ENCODE measurements around the gene P4HB. TPM values are rescaled to one million over a fixed set of nuclear protein-coding genes. Genes with fewer than 3 reads are reported as not detected.

Gene P4HB
- total and polyA plus RNA-seq, 2 of the 4 experiments (the other 2 are of a cell fraction): 599 to 932 TPM

DNA sequence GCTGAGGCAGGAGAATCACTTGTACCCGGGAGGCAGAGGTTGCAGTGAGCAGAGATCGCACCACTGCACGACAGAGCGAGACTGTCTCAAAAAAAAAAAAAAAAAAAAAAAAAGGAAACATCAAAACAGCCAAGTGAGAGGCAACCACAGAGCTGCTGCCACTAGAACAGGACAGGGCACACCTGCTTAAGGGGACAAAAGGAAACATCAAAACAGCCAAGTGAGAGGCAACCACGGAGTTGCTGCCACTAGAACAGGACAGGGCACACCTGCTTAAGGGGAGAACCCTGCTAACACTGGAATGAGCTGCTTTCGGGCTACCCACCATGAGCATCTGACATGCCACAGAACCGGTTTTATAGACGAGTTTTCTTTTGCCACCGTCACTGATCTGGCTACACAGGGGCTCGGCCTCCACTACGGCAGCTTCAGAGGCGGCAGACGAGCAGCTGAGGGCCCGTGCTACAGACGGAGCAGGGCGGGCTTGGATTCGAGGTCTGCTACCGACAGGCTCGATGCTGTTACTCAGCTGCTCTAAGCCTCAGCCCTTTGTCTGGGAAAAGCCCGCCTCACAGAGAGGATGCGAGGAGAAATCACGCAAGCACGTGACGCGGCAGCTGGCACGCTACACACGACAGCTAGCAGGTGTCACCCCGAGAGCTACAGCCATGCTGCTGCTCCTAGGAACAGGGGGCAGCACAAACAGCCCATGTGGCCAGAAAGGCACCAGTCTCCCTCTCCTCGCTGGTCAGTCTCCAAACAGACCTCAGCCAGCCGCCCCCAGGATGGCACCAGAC is 2.0 kb downstream of the P4HB start:
- peaks cover 20% of the 10 kb centered on the region for H3K9me1 ChIP-seq (ENCODE audit: insufficient read depth, low read length)
- peaks cover 46% of the 10 kb centered on the region for H3K36me3 ChIP-seq (ENCODE audit: control insufficient read depth, insufficient read depth, low read length)
- intact Hi-C loops (cut with micrococcal nuclease) (no loop called here), in situ Hi-C loops (cut with MboI; ENCODE audit: low sequenced_read_pairs) (no loop called here), dilution Hi-C loops (cut with HindIII; ENCODE audit: low sequenced_read_pairs, unreplicated experiment) (no loop called here)
- H3K23ac ChIP-seq (ENCODE audit: low read depth, low read length): peak overlapping the region; percentile 94
- H3K4me1 ChIP-seq (ENCODE audit: control insufficient read depth, insufficient read depth, low read length): peaks cover 18% of the 10 kb centered on the region
- ChIA-PET CTCF (no interaction called here), POLR2A (ENCODE audit: unreplicated experiment) (interaction anchor here (0.5 kb wide), 1 partner anchor 34 kb away, joined by 3 read pairs; no protein-coding TSS in a partner anchor)
- H2BK20ac ChIP-seq (ENCODE audit: low read depth, low read length): no peak overlapping the region
- H3K4ac ChIP-seq (ENCODE audit: low read depth, low read length): no peak overlapping the region
- H2BK120ac ChIP-seq (ENCODE audit: low read depth, low read length): no peak overlapping the region
- H3K4me3 ChIP-seq (ENCODE audit: insufficient read depth, low read depth, low read length): peak overlapping the region; percentile 82; the same call in 1 of the 2 replicates
- peaks cover 53% of the 10 kb centered on the region for H4K20me1 ChIP-seq (ENCODE audit: insufficient read depth, low read length)
- H4K91ac ChIP-seq (ENCODE audit: insufficient read depth, low read depth, low read length): no peak overlapping the region
- H4K8ac ChIP-seq (ENCODE audit: low read depth in 2 of 2, low read length in 2 of 2): no peak overlapping the region
- no peak overlapping the region for H3K27ac ChIP-seq (ENCODE audit: insufficient read depth, low read length)
- H3K14ac ChIP-seq (replicated peaks; ENCODE audit: low read depth, low read length): no peak overlapping the region
- H3K9ac ChIP-seq (ENCODE audit: low read depth, low read length): no peak overlapping the region; the same call in 1 of the 2 replicates
- no peak overlapping the region for H2BK15ac ChIP-seq (ENCODE audit: low read depth, low read length)
- H3K56ac ChIP-seq (ENCODE audit: extremely low read depth, insufficient read depth, low read length): no peak overlapping the region
- H4K5ac ChIP-seq (ENCODE audit: low read depth, low read length): no peak overlapping the region
- H3K79me1 ChIP-seq (ENCODE audit: low read depth in 1 of 2, low read length in 2 of 2): peaks cover 17 to 68% of the 10 kb centered on the region in 2 experiments
- no TSS peak for BruUV-seq (replicated peaks)
- H2BK5ac ChIP-seq (ENCODE audit: low read depth, low read length, poor library complexity, severe bottlenecking): no peak overlapping the region
- DNase-seq (no peak), ATAC-seq (ENCODE audit: low read depth) (no peak)
- H2AK5ac ChIP-seq (ENCODE audit: low read depth, low read length): 0 out of 2 replicates have a peak overlapping the region, but pooled peaks have one; percentile 86
- peak overlapping the region; percentile 98; the same call in 1 of the 2 replicates for H3K4me2 ChIP-seq (ENCODE audit: low read depth, low read length)
- H3K27me3 ChIP-seq (ENCODE audit: control insufficient read depth, insufficient read depth, low read length): no peaks in the 10 kb centered on the region
- H3K9me3 ChIP-seq (ENCODE audit: control insufficient read depth, insufficient read depth, low read length): no peaks in the 10 kb centered on the region
- H2AFZ ChIP-seq (replicated peaks; ENCODE audit: low read length, poor library complexity): peak overlapping the region; percentile 43
- 94% methylated on average over 24 of the region's 30 CpGs; no CpG with 5 or more reads in 1 of the 2 experiments for whole genome bisulfite sequencing, 2 experiments (ENCODE audit: extremely low coverage in 2 of 2, insufficient read length in 1 of 2)
- no peak overlapping the region for H3K18ac ChIP-seq (ENCODE audit: low read depth, low read length)
- H2AK9ac ChIP-seq (replicated peaks; ENCODE audit: low read depth, low read length, poor library complexity): peak overlapping the region; percentile 67
- TF ChIP-seq BHLHE40 (IDR thresholded peaks at IDR 0.05; ENCODE audit: low read depth, low read length) (no peak), CTCF (conservative IDR thresholded peaks at IDR 0.05; ENCODE audit: low read depth, low read length) (no peak), RCOR1 (IDR thresholded peaks at IDR 0.05; ENCODE audit: insufficient replicate concordance, low read length) (no peak), MAZ (IDR thresholded peaks at IDR 0.05; ENCODE audit: borderline replicate concordance, low read depth, low read length) (no peak), SMC3 (IDR thresholded peaks at IDR 0.05; ENCODE audit: low read depth, low read length) (no peak), NFE2L2 (IDR thresholded peaks at IDR 0.05; ENCODE audit: low read depth, low read length) (no peak), MXI1 (IDR thresholded peaks at IDR 0.05; ENCODE audit: borderline replicate concordance, low read depth, low read length) (no peak), MAFK (IDR thresholded peaks at IDR 0.05; ENCODE audit: low read depth, low read length) (no peak), FOS (IDR thresholded peaks at IDR 0.05; ENCODE audit: low read depth, low read length) (no peak), CHD1 (IDR thresholded peaks at IDR 0.05; ENCODE audit: low read depth, low read length) (no peak), POLR2A (IDR thresholded peaks at IDR 0.05; ENCODE audit: low read depth, low read length) (no peak), CEBPB (IDR thresholded peaks at IDR 0.05; ENCODE audit: low read depth, low read length) (no peak), RAD21 (IDR thresholded peaks at IDR 0.05; ENCODE audit: low read length) (no peak), RFX5 (IDR thresholded peaks at IDR 0.05; ENCODE audit: low read depth, low read length) (no peak)
- TF ChIP-seq, protein P1, sequence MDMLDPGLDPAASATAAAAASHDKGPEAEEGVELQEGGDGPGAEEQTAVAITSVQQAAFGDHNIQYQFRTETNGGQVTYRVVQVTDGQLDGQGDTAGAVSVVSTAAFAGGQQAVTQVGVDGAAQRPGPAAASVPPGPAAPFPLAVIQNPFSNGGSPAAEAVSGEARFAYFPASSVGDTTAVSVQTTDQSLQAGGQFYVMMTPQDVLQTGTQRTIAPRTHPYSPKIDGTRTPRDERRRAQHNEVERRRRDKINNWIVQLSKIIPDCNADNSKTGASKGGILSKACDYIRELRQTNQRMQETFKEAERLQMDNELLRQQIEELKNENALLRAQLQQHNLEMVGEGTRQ (IDR thresholded peaks at IDR 0.05; ENCODE audit: low read depth, low read length): no peak
